ENCODE results near the gene E2F1.

The E2F1 gene

GRCh38 chr20:33669224-33669623 is 17.0 kb downstream of the E2F1 start:
- no peak overlapping the region for H3K9ac ChIP-seq (ENCODE audit: low read depth, low read length)
- ATAC-seq (ENCODE audit: insufficient read depth, low read depth) (no peak), DNase-seq (no peak)
- no peak overlapping the region for H3K4me2 ChIP-seq (ENCODE audit: insufficient read depth, low read length)
- no peaks in the 10 kb centered on the region for H3K27me3 ChIP-seq (ENCODE audit: insufficient read depth, low read length, poor library complexity)
- TF ChIP-seq CTCF (IDR thresholded peaks at IDR 0.05; ENCODE audit: borderline replicate concordance, extremely low read depth, low read length, poor library complexity, severe bottlenecking) (no peak), EZH2 (IDR thresholded peaks at IDR 0.05; ENCODE audit: borderline replicate concordance, low read depth, low read length, severe bottlenecking) (no peak)
- H3K27ac ChIP-seq (ENCODE audit: low read length) = no peak overlapping the region
- no peak overlapping the region for H2AFZ ChIP-seq (ENCODE audit: low read depth, low read length)
- H4K20me1 ChIP-seq (ENCODE audit: insufficient read depth, low read length) = no peaks in the 10 kb centered on the region
- peaks cover 13% of the 10 kb centered on the region; the same call in 1 of the 2 replicates for H3K36me3 ChIP-seq (ENCODE audit: insufficient read depth, low read length)
- H3K4me1 ChIP-seq (ENCODE audit: insufficient read depth, low read length) = peaks cover 22% of the 10 kb centered on the region
- no peak overlapping the region for H3K4me3 ChIP-seq (ENCODE audit: low read depth in 1 of 2, low read length in 2 of 2)
- no peaks in the 10 kb centered on the region for H3K9me3 ChIP-seq (ENCODE audit: insufficient read depth, low read length, severe bottlenecking)
- no peaks in the 10 kb centered on the region; the same call in 1 of the 2 replicates for H3K79me2 ChIP-seq (ENCODE audit: insufficient read depth, low read length)

GRCh38 chr20:33668466-33669155 is 17.6 kb downstream of the E2F1 start:
- Histone ChIP-seq H3K4me1 (ENCODE audit: insufficient read depth, low read length) (peaks cover 23% of the 10 kb centered on the region), H3K9ac (ENCODE audit: low read depth, low read length) (no peak overlapping the region), H3K9me3 (ENCODE audit: insufficient read depth, low read length, severe bottlenecking) (no peaks in the 10 kb centered on the region), H2AFZ (ENCODE audit: low read depth, low read length) (no peak overlapping the region), H3K27ac (ENCODE audit: low read length) (no peak overlapping the region), H4K20me1 (ENCODE audit: insufficient read depth, low read length) (no peaks in the 10 kb centered on the region), H3K36me3 (ENCODE audit: insufficient read depth, low read length) (peaks cover 13% of the 10 kb centered on the region; the same call in 1 of the 2 replicates), H3K4me2 (ENCODE audit: insufficient read depth, low read length) (no peak overlapping the region), H3K4me3 (ENCODE audit: low read depth in 1 of 2, low read length in 2 of 2) (no peak overlapping the region), H3K79me2 (ENCODE audit: insufficient read depth, low read length) (no peaks in the 10 kb centered on the region; the same call in 1 of the 2 replicates), H3K27me3 (ENCODE audit: insufficient read depth, low read length, poor library complexity) (no peaks in the 10 kb centered on the region)
- DNase-seq = no peak
- no peak for ATAC-seq (ENCODE audit: insufficient read depth, low read depth)
- no peak for TF ChIP-seq EZH2 (IDR thresholded peaks at IDR 0.05; ENCODE audit: borderline replicate concordance, low read depth, low read length, severe bottlenecking)
- TF ChIP-seq CTCF (IDR thresholded peaks at IDR 0.05; ENCODE audit: borderline replicate concordance, extremely low read depth, low read length, poor library complexity, severe bottlenecking) = no peak

GRCh38 chr20:33667676-33668465 is 18.3 kb downstream of the E2F1 start:
- Histone ChIP-seq H3K27ac (ENCODE audit: low read length) (no peak overlapping the region), H3K36me3 (ENCODE audit: insufficient read depth, low read length) (peaks cover 13% of the 10 kb centered on the region; the same call in 1 of the 2 replicates), H3K4me3 (ENCODE audit: low read depth in 1 of 2, low read length in 2 of 2) (no peak overlapping the region), H3K27me3 (ENCODE audit: insufficient read depth, low read length, poor library complexity) (no peaks in the 10 kb centered on the region), H2AFZ (ENCODE audit: low read depth, low read length) (no peak overlapping the region), H3K9ac (ENCODE audit: low read depth, low read length) (no peak overlapping the region), H4K20me1 (ENCODE audit: insufficient read depth, low read length) (no peaks in the 10 kb centered on the region), H3K9me3 (ENCODE audit: insufficient read depth, low read length, severe bottlenecking) (no peaks in the 10 kb centered on the region), H3K4me1 (ENCODE audit: insufficient read depth, low read length) (peaks cover 20% of the 10 kb centered on the region), H3K79me2 (ENCODE audit: insufficient read depth, low read length) (no peaks in the 10 kb centered on the region), H3K4me2 (ENCODE audit: insufficient read depth, low read length) (no peak overlapping the region)
- ATAC-seq (ENCODE audit: insufficient read depth, low read depth) = no peak
- DNase-seq = peak; percentile 37
- TF ChIP-seq CTCF (IDR thresholded peaks at IDR 0.05; ENCODE audit: borderline replicate concordance, extremely low read depth, low read length, poor library complexity, severe bottlenecking) = peak; percentile 70
- TF ChIP-seq EZH2 (IDR thresholded peaks at IDR 0.05; ENCODE audit: borderline replicate concordance, low read depth, low read length, severe bottlenecking) = no peak

Data from DND-41 (cell line).